Measurements from ENCODE around the gene ANKRD53.
"Not testable (repeated sequence)": the region's sequence is repeated elsewhere in the genome, so short reads cannot be mapped to it uniquely, and the experiment has no call there.

ANKRD53 gene

DNA sequence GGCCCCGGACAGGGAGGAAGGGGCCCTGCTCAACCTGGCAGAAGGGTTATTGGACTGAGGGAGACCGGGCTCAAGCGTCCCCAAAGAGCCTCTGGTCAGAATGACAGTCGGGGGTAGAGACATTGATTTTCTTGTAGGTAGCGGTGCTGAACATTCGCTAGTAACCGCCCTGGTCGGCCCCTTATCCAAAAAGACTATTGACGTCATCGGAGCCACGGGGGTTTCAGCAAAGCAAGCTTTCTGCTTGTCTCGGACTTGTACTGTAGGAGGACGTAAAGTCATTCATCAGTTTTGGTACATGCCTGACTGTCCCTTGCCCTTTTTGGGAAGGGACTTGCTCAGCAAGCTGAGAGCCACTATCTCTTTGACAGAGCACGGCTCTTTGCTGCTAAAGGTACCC is 43.0 kb downstream of the ANKRD53 start:
- not testable (repeated sequence) for DNase-seq

DNA sequence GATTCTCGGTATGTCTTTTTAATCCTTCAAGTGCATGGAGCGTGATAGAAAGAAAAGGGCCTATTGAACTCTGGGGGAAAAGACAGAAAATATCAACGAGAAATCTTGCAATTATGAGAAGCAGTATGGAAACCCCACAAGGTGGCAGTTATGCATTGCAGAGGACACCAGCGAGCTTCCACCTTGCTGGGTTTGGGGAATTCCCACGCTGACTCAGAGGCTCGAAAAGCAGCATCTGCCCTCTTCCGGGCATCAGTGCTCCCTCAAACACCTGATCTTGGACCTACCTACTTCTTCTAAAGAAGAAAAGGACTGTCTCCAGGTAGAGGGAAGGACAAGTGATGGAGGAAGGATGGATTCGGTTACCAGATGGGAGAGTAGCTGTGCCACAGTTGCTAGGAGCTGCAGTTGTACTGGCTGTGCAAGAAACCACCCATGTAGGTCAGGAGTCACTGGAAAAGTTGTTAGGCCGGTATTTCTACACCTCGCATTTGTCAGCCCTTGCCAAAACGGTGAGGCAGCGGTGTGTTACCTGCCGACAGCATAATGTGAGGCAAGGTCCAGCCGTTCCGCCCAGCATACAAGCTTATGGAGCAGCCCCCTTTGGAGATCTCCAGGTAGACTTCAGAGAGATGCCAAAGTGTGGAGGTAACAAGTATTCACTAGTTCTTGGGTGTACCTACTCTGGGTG is 45.3 kb downstream of the ANKRD53 start:
- DNase-seq: not testable (repeated sequence)

All from SHP77 treated with DMSO at 0.1 percent for 48 hours (cell line).